T-cell (primary cell): ENCODE data around the gene FABP3. TPM values are rescaled to one million over a fixed set of nuclear protein-coding genes. Genes with fewer than 3 reads are reported as not detected.

ENCODE experiments used
- ATAC-seq, 4 experiments: fragments of 200-7000 bp in 3 of 4; fragments of 150-1000 bp in 1 of 4; cut with Tn5 transposase; replicated peaks in 1 of 4; 1 replicate in 3 of 4; 2 replicates in 1 of 4; pipeline ENCODE4 v1.10.0; 2021; ENCODE audit warnings: moderate library complexity in 3 of 4, mild to moderate bottlenecking in 2 of 4, moderate number of reproducible peaks in 1 of 4
- CTCF ChIA-PET, 2 donors: fragments of 300-600 bp; sonication (Branson Sonifier 250); formaldehyde crosslinking; loops; one replicate each; lab custom pipeline; 2022; ENCODE audit warnings: antibody characterized with exemption in 2 of 2; lab: Charles Lee
- POLR2A ChIA-PET, 2 donors: fragments of 300-600 bp; sonication (Branson Sonifier 250); formaldehyde crosslinking; loops; one replicate each; lab custom pipeline; 2022; ENCODE audit warnings: antibody characterized with exemption in 2 of 2; lab: Charles Lee
- DNase-seq, 35 experiments: peaks; one replicate each; pipeline versions ENCODE4 v3.0.0 to v3.0.0-alpha.2; 2013 to 2023
- H3K27ac ChIP-seq: one replicate; pipeline ENCODE4 v1.5.1; 2013; ENCODE audit warnings: low read length
- H3K27me3 ChIP-seq, 2 experiments: replicated peaks in 1 of 2; 1 replicate in 1 of 2; 2 replicates in 1 of 2; pipeline versions ENCODE4 v1.6.1 to v1.7.0; 2013; ENCODE audit warnings: low read length in 1 of 2, mixed read lengths in 1 of 2; ENCODE audit not compliant: control insufficient read depth in 2 of 2, insufficient read depth in 2 of 2; ENCODE audit errors: extremely low read depth in 1 of 2
- H3K36me3 ChIP-seq, 2 donors: 1 replicate in 1 of 2; 2 replicates in 1 of 2; pipeline versions ENCODE4 v1.6.1 to v1.7.0; 2013; ENCODE audit warnings: low read length in 1 of 2; ENCODE audit not compliant: control insufficient read depth in 2 of 2, insufficient read depth in 1 of 2; ENCODE audit errors: extremely low read depth in 1 of 2
- H3K4me1 ChIP-seq, 2 experiments: 1 replicate in 1 of 2; 2 replicates in 1 of 2; pipeline versions ENCODE4 v1.6.1 to v1.7.0; 2013; ENCODE audit warnings: low read length in 2 of 2, mixed read lengths in 1 of 2; ENCODE audit not compliant: insufficient read depth in 2 of 2, control insufficient read depth in 1 of 2; ENCODE audit errors: extremely low read depth in 1 of 2
- H3K4me3 ChIP-seq, 2 donors: 1 replicate in 1 of 2; 2 replicates in 1 of 2; pipeline versions ENCODE4 v1.5.1 to v1.7.0; 2013; ENCODE audit warnings: mild to moderate bottlenecking in 2 of 2, low read length in 1 of 2, moderate library complexity in 1 of 2; ENCODE audit not compliant: control insufficient read depth in 1 of 2; ENCODE audit errors: extremely low read depth in 1 of 2
- H3K9me3 ChIP-seq: 2 replicates; pipeline ENCODE4 v1.7.0; 2013
- H3K27ac Mint-ChIP-seq, 2 donors: one replicate each; pipeline ENCODE4 v1.8.0; 2020 to 2021; ENCODE audit warnings: mild to moderate bottlenecking in 2 of 2, mixed read lengths in 2 of 2
- H3K27me3 Mint-ChIP-seq, 2 donors: one replicate each; pipeline ENCODE4 v1.8.0; 2021 to 2022; ENCODE audit warnings: mixed read lengths in 2 of 2
- H3K36me3 Mint-ChIP-seq: one replicate; pipeline ENCODE4 v1.8.0; 2021; ENCODE audit warnings: mixed read lengths
- H3K4me1 Mint-ChIP-seq, 3 donors: one replicate each; pipeline ENCODE4 v1.8.0; 2020 to 2022; ENCODE audit warnings: mixed read lengths in 3 of 3, mild to moderate bottlenecking in 1 of 3
- H3K4me3 Mint-ChIP-seq, 3 donors: one replicate each; pipeline ENCODE4 v1.8.0; 2020 to 2022; ENCODE audit warnings: mild to moderate bottlenecking in 3 of 3, mixed read lengths in 3 of 3, moderate library complexity in 3 of 3
- H3K9me3 Mint-ChIP-seq, 3 donors: one replicate each; pipeline ENCODE4 v1.8.0; 2020 to 2022; ENCODE audit warnings: mixed read lengths in 3 of 3
- WGBS: methylation state at CpG from one replicate; pipeline ENCODE4 v1.1.5; 2013; ENCODE audit warnings: missing lambda C conversion rate; ENCODE audit not compliant: insufficient coverage; 5-methylcytosine and 5-hydroxymethylcytosine counted together
- total RNA-seq, 35 experiments: library from RNA in 6 of 35; stranded (reverse) in 6 of 35; fragments of 120-200 nt in 1 of 35; gene quantifications; one replicate each; pipeline versions ENCODE4 v1.2.1 to v1.2.4 and lab custom pipeline; 2013 to 2026

Gene FABP3
- total RNA-seq, 5 donors from 2014 or later (not counting 1 experiment from before 2014, with no cell fraction given), result 0.53 TPM; not detected in 4

- Mint-ChIP-seq H3K9me3 (no peaks in the 10 kb centered on the region), H3K4me3 (no peak overlapping the region), H3K27me3 (peaks cover 0 to 2% of the 10 kb centered on the region in 2 donors), H3K4me1 (peaks cover 12 to 19% (median 17%) of the 10 kb centered on the region in 3 donors), H3K36me3 (peaks cover 14% of the 10 kb centered on the region), H3K27ac (no peak overlapping the region)
- POLR2A ChIA-PET, result interaction anchor here in 1 of 2 donors (0.6 kb wide), 1 partner anchor 421 kb away, joined by 3 read pairs; no protein-coding TSS in a partner anchor
- CTCF ChIA-PET, result interaction anchor here (0.6 to 0.8 kb wide), 2 partner anchors 459 to 1641 kb away, joined by 3 to 5 read pairs; no protein-coding TSS in a partner anchor
- ATAC-seq, result no peak
- H3K27ac ChIP-seq, result no peak overlapping the region
- peaks cover 0 to 11% of the 10 kb centered on the region in 2 experiments for H3K27me3 ChIP-seq
- no peak overlapping the region for H3K4me3 ChIP-seq
- no peak for DNase-seq
- H3K36me3 ChIP-seq, result peaks cover 0 to 6% of the 10 kb centered on the region in 2 donors
- 100% methylated on average over 4 of the region's 4 CpGs for WGBS
- peaks cover 0 to 13% of the 10 kb centered on the region in 2 experiments for H3K4me1 ChIP-seq
- no peaks in the 10 kb centered on the region for H3K9me3 ChIP-seq
Observed at GRCh38 chr1:31370565-31370964, 2.3 kb downstream of the FABP3 start.

DNA sequence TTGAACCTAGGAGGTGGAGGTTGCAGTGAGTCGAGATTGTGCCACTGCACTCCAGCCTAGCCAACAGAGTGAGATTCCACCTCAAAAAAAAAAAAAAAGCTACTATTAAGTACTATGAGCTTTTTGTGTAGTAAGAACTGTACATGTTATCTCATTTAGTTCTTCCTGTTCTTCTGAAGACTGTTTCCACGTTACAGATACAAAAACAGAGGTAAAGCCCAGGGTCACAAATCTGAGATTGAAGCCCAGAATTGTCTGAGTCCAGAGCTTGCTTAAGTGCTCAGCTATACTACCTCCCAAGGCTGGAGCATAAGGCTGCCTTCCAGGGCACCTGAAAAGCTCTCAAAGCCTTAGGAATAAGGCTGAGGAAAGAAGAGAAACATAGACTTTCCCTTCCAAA lies 2.9 kb downstream of the FABP3 start:
- no CpG with 5 or more reads among the region's 2 CpGs for WGBS
- CTCF ChIA-PET, result interaction anchor here (0.6 to 0.8 kb wide), 4 partner anchors 10 to 1640 kb away, joined by 3 to 5 read pairs (median 4); no protein-coding TSS in a partner anchor
- no peak overlapping the region for H3K27ac ChIP-seq
- DNase-seq (no peak), ATAC-seq (no peak)
- Mint-ChIP-seq H3K4me1 (peaks cover 12 to 19% (median 17%) of the 10 kb centered on the region in 3 donors), H3K36me3 (peaks cover 17% of the 10 kb centered on the region), H3K27me3 (peaks cover 0 to 2% of the 10 kb centered on the region in 2 donors), H3K4me3 (no peak overlapping the region), H3K27ac (no peak overlapping the region), H3K9me3 (no peaks in the 10 kb centered on the region)
- no peak overlapping the region for H3K4me3 ChIP-seq
- H3K4me1 ChIP-seq, result peaks cover 0 to 13% of the 10 kb centered on the region in 2 experiments
- H3K36me3 ChIP-seq, result peaks cover 0 to 11% of the 10 kb centered on the region in 2 donors
- no peaks in the 10 kb centered on the region for H3K9me3 ChIP-seq
- POLR2A ChIA-PET, result interaction anchor here in 1 of 2 donors (0.6 kb wide), 1 partner anchor 420 kb away, joined by 3 read pairs; no protein-coding TSS in a partner anchor
- peaks cover 0 to 11% of the 10 kb centered on the region in 2 experiments for H3K27me3 ChIP-seq

- H3K4me3 Mint-ChIP-seq, result no peak overlapping the region
- ChIA-PET POLR2A (no interaction called here), CTCF (no interaction called here)
- Histone ChIP-seq H3K27me3 (peaks cover 0 to 11% of the 10 kb centered on the region in 2 experiments), H3K4me1 (peaks cover 0 to 11% of the 10 kb centered on the region in 2 experiments), H3K4me3 (no peak overlapping the region), H3K9me3 (no peaks in the 10 kb centered on the region), H3K27ac (no peak overlapping the region), H3K36me3 (peaks cover 0 to 22% of the 10 kb centered on the region in 2 donors)
- H3K27ac Mint-ChIP-seq, result no peak overlapping the region
- ATAC-seq (no peak), DNase-seq (no peak)
- peaks cover 31% of the 10 kb centered on the region for H3K36me3 Mint-ChIP-seq
- peaks cover 0 to 2% of the 10 kb centered on the region in 2 donors for H3K27me3 Mint-ChIP-seq
- H3K4me1 Mint-ChIP-seq, result peaks cover 10 to 15% (median 14%) of the 10 kb centered on the region in 3 donors
- WGBS, result 100% methylated on average over 3 of the region's 3 CpGs
- no peaks in the 10 kb centered on the region for H3K9me3 Mint-ChIP-seq
Observed at GRCh38 chr1:31368611-31369107, 4.2 kb downstream of the FABP3 start.

DNA sequence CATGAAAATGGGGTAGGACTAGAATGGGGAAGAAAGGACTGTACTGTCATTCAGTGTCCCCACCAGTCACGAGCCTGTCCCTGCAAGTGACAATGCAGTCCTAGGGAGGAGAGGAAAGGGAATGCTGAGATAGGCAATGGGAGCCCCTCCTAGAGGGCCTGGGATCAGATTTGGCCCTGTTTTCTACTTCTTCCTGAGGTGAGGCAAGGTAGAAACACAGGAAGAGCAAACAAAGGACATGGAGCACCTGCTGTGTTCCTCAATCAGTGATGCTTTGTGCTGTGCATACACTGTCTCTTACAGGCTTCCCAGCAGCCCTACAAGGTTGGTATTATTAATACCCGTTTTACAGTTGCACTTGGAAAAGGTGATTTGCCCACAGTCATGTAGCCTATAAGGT lies 6.1 kb downstream of the FABP3 start:
- no peak overlapping the region for H3K4me3 ChIP-seq
- H3K4me3 Mint-ChIP-seq, result no peak overlapping the region
- peaks cover 0 to 25% of the 10 kb centered on the region in 2 donors for H3K36me3 ChIP-seq
- H3K4me1 ChIP-seq, result no peaks in the 10 kb centered on the region
- ChIA-PET CTCF (no interaction called here), POLR2A (no interaction called here)
- H3K4me1 Mint-ChIP-seq, result no peaks in the 10 kb centered on the region
- WGBS, result 75% methylated on average over 1 of the region's 2 CpGs
- H3K27ac Mint-ChIP-seq, result no peak overlapping the region
- no peaks in the 10 kb centered on the region for H3K9me3 Mint-ChIP-seq
- DNase-seq (no peak), ATAC-seq (no peak)
- H3K9me3 ChIP-seq, result no peaks in the 10 kb centered on the region
- H3K36me3 Mint-ChIP-seq, result peaks cover 38% of the 10 kb centered on the region
- H3K27me3 Mint-ChIP-seq, result no peaks in the 10 kb centered on the region
- H3K27ac ChIP-seq, result no peak overlapping the region
- no peaks in the 10 kb centered on the region for H3K27me3 ChIP-seq

DNA sequence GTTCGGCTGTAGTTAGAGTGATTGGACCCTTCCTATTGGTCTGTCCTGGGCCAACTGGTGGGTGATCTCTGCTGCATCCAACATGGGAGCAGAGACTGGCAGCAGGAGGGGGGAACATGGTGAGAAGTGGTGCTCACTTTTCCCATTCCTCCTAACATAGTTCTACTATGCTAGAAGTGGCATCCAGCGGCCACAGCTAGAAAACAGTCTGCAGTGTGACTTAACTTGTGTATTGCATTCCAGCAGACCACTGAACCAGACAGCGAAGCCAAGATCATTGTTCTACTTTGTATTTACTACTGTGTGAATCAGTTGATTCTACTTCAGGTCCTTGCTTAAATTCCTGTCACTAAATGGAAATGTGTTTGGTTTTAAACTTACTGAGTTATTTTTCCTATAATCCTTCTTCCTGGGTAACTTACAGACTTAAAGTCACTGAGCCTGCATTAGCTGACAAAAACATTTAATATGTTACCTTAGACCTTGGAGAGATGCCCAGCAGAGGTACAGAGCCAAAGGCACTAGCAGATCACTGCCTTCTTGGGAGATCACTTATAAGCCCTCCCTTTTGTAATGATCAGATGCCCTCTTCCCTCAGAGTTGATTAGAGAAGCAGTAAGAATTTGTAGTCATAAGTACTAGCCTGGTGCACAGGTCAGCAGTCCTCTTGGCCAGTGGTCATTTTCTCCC lies 8.2 kb downstream of the FABP3 start:
- DNase-seq (no peak), ATAC-seq (no peak)
- Histone ChIP-seq H3K4me1 (no peaks in the 10 kb centered on the region), H3K27me3 (no peaks in the 10 kb centered on the region), H3K4me3 (no peak overlapping the region), H3K9me3 (no peaks in the 10 kb centered on the region), H3K36me3 (peaks cover 0 to 36% of the 10 kb centered on the region in 2 donors), H3K27ac (no peak overlapping the region)
- ChIA-PET POLR2A (no interaction called here), CTCF (no interaction called here)
- Mint-ChIP-seq H3K4me1 (no peaks in the 10 kb centered on the region), H3K36me3 (peaks cover 51% of the 10 kb centered on the region), H3K27ac (no peak overlapping the region), H3K4me3 (no peak overlapping the region), H3K27me3 (no peaks in the 10 kb centered on the region), H3K9me3 (no peaks in the 10 kb centered on the region)
- WGBS, result 100% methylated on average over 3 of the region's 3 CpGs

GRCh38 chr1:31362032-31362431 lies 10.8 kb downstream of the FABP3 start:
- no peak overlapping the region for H3K4me3 ChIP-seq
- WGBS, result 77% methylated on average over 3 of the region's 3 CpGs
- POLR2A ChIA-PET, result no interaction called here
- H3K27ac ChIP-seq, result no peak overlapping the region
- peaks cover 0 to 46% of the 10 kb centered on the region in 2 donors for H3K36me3 ChIP-seq
- Mint-ChIP-seq H3K4me3 (no peak overlapping the region), H3K36me3 (peaks cover 66% of the 10 kb centered on the region), H3K27ac (no peak overlapping the region), H3K4me1 (no peaks in the 10 kb centered on the region), H3K9me3 (no peaks in the 10 kb centered on the region), H3K27me3 (no peaks in the 10 kb centered on the region)
- no peaks in the 10 kb centered on the region for H3K27me3 ChIP-seq
- ATAC-seq, result no peak
- CTCF ChIA-PET, result no interaction called here
- H3K4me1 ChIP-seq, result no peaks in the 10 kb centered on the region
- H3K9me3 ChIP-seq, result no peaks in the 10 kb centered on the region
- DNase-seq, result no peak
